Adrenal gland (tissue), 12 donors: ENCODE data around the gene FKBP9. TPM values are rescaled to one million over a fixed set of nuclear protein-coding genes. Genes with fewer than 3 reads are reported as not detected.

ENCODE experiments used
- DNase-seq, 7 donors: peaks; one replicate each; pipeline ENCODE4 v3.0.0-alpha.2; 2019 to 2020
- H3K27ac ChIP-seq, 5 donors: fragments of 200-600 bp; sonication (generic) in 4 of 5; 1 replicate in 3 of 5; 2 replicates in 2 of 5; pipeline versions ENCODE4 v1.5.1 to v1.8.0; 2016 to 2020; ENCODE audit warnings: mild to moderate bottlenecking in 1 of 5
- H3K27me3 ChIP-seq: fragments of 200-600 bp; 2 replicates; pipeline ENCODE4 v1.8.0; 2021
- H3K36me3 ChIP-seq, 2 donors: fragments of 200-600 bp; replicated peaks in 1 of 2; 1 replicate in 1 of 2; 2 replicates in 1 of 2; pipeline versions ENCODE4 v1.5.1 to v1.8.0; 2018 to 2022
- H3K4me1 ChIP-seq, 2 donors: fragments of 200-600 bp; replicated peaks in 1 of 2; 1 replicate in 1 of 2; 2 replicates in 1 of 2; pipeline versions ENCODE4 v1.5.1 to v1.8.0; 2018 to 2021
- H3K4me3 ChIP-seq, 4 donors: fragments of 200-600 bp; sonication (generic) in 3 of 4; one replicate each; pipeline ENCODE4 v1.5.1; 2016 to 2018
- H3K9me3 ChIP-seq, 3 donors: fragments of 200-600 bp; sonication (generic) in 1 of 3; replicated peaks in 1 of 3; 1 replicate in 2 of 3; 2 replicates in 1 of 3; pipeline versions ENCODE4 v1.5.1 to v1.8.0; 2016 to 2021
- POLR2A ChIP-seq, 2 donors: fragments of 450-650 bp; IDR thresholded peaks; one replicate each; pipeline ENCODE4 v1.6.1; 2017; ENCODE audit warnings: antibody characterized with exemption in 2 of 2, mild to moderate bottlenecking in 2 of 2, moderate library complexity in 1 of 2
- WGBS, 4 donors: extraction: QIAGEN DNeasy Blood & Tissue Kit in 2 of 4; methylation state at CpG; one replicate each; pipeline versions ENCODE4 v1.1.5 to v1.1.7; 2013 to 2017; 5-methylcytosine and 5-hydroxymethylcytosine counted together
- intact Hi-C, 2 donors: fragments of 100-400 bp; cut with DNase I; formaldehyde crosslinking; loops; one replicate each; pipeline versions ENCODE4 v1.14.1 to v1.15.0; 2022 to 2023
- polyA plus RNA-seq, 3 donors: library from polyadenylated mRNA; stranded (reverse); fragments of 200-250 nt in 2 of 3; fragments of 350-450 nt in 1 of 3; fragmentation: Illumina TruSeq in 1 of 3; extraction: RNeasy Lipid Tissue Mini Kit (QIAGEN cat#74804) in 1 of 3; gene quantifications; one replicate each; pipeline ENCODE4 v1.2.3, GENCODE V29; 2013 to 2014
- total RNA-seq, 9 donors: library from RNA; depleted of rRNA in 4 of 9; stranded (reverse); fragments of >200 nt in 4 of 9; fragments of 120-200 nt in 1 of 9; fragmentation: NEBNext Ultra II Directional in 1 of 9; extraction: Animal tissue kit (Norgen Biotek cat#: 25700) in 1 of 9; gene quantifications; one replicate each; pipeline versions ENCODE4 v1.1.0 to v1.2.4, GENCODE V29; 2013 to 2023
- TF ChIP-seq, protein P1 (sequence below), 6 experiments: fragments of 450-650 bp in 4 of 6; fragments of 200-600 bp in 2 of 6; sonication (generic) in 1 of 6; IDR thresholded peaks; 1 replicate in 5 of 6; 2 replicates in 1 of 6; pipeline versions ENCODE4 v1.5.1 to v1.8.0; 2016 to 2021; ENCODE audit warnings: antibody characterized with exemption in 6 of 6, mild to moderate bottlenecking in 2 of 6, moderate library complexity in 1 of 6
- donor health status: healthy with polysubstance abuse.
- donor health status: Bipolar disorder and iron deficiency.
- donor health status: DM: yes; HTN: yes; CAD: no.
- donor health status: DM: no; HTN: no; CAD: no.
- donor health status: DM: no; HTN: no; CAD: no.
- donor health status: DM: yes; HTN: yes; CAD: no.

Gene FKBP9
- total and polyA plus RNA-seq, 12 donors, result 26.8 to 299 (median 144) TPM

GRCh38 chr7:32937344-32938174 lies 19.7 kb upstream of the FKBP9 start:
- Histone ChIP-seq H3K4me1 (peaks cover 26 to 44% of the 10 kb centered on the region in 2 donors), H3K4me3 (no peak overlapping the region), H3K36me3 (peaks cover 0 to 8% of the 10 kb centered on the region in 2 donors), H3K9me3 (no peaks in the 10 kb centered on the region), H3K27ac (peak overlapping the region; percentile 36 to 65 (median 48)), H3K27me3 (no peaks in the 10 kb centered on the region)
- peak in 1 of 2 donors; percentile 20 for TF ChIP-seq POLR2A (IDR thresholded peaks at IDR 0.05)
- TF ChIP-seq, protein P1, sequence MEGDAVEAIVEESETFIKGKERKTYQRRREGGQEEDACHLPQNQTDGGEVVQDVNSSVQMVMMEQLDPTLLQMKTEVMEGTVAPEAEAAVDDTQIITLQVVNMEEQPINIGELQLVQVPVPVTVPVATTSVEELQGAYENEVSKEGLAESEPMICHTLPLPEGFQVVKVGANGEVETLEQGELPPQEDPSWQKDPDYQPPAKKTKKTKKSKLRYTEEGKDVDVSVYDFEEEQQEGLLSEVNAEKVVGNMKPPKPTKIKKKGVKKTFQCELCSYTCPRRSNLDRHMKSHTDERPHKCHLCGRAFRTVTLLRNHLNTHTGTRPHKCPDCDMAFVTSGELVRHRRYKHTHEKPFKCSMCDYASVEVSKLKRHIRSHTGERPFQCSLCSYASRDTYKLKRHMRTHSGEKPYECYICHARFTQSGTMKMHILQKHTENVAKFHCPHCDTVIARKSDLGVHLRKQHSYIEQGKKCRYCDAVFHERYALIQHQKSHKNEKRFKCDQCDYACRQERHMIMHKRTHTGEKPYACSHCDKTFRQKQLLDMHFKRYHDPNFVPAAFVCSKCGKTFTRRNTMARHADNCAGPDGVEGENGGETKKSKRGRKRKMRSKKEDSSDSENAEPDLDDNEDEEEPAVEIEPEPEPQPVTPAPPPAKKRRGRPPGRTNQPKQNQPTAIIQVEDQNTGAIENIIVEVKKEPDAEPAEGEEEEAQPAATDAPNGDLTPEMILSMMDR (IDR thresholded peaks at IDR 0.05), result peak in 1 of 6 experiments; percentile 8
- intact Hi-C loops, result no loop called here
- peak; percentile 65 to 86 (median 83) for DNase-seq
- WGBS, 4 donors, result 34 to 39% (median 35%) methylated on average over 8 to 10 of the region's 10 CpGs

DNA sequence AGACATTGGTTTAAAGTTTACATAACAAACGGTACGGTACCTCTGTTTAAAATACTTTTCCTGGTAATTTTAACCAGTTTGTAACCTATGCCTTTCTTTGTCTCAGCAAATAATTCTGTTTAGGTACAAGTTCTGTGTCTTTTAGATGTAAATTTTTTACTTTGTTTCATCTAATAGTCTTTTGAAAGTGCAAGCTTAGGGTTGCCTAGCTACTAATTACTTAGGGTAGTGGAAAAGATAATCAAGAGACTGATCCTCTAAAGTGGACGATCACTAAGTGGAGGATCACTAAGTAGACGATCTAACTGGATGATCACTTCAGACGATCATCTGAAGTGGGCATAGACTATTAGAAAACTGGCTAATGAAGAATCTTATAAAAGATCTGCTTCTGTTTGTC lies 16.1 kb upstream of the FKBP9 start:
- TF ChIP-seq POLR2A (IDR thresholded peaks at IDR 0.05), result no peak
- TF ChIP-seq, protein P1 (IDR thresholded peaks at IDR 0.05), result no peak
- Histone ChIP-seq H3K4me3 (peak overlapping the region in 3 of 4 donors; percentile 15 to 100 (median 66)), H3K27me3 (no peaks in the 10 kb centered on the region), H3K9me3 (no peaks in the 10 kb centered on the region), H3K36me3 (no peaks in the 10 kb centered on the region), H3K27ac (peak overlapping the region in 4 of 5 donors; percentile 95 to 97 (median 96)), H3K4me1 (peaks cover 26 to 47% of the 10 kb centered on the region in 2 donors)
- WGBS, 4 donors, result 28 to 41% (median 36%) methylated on average over 5 of the region's 5 CpGs
- intact Hi-C loops, result loop anchor here in 1 of 2 donors (10.0 kb wide), 1 partner anchor 164 kb away; the partner anchor contains the start of gene RP9
- no peak for DNase-seq

DNA sequence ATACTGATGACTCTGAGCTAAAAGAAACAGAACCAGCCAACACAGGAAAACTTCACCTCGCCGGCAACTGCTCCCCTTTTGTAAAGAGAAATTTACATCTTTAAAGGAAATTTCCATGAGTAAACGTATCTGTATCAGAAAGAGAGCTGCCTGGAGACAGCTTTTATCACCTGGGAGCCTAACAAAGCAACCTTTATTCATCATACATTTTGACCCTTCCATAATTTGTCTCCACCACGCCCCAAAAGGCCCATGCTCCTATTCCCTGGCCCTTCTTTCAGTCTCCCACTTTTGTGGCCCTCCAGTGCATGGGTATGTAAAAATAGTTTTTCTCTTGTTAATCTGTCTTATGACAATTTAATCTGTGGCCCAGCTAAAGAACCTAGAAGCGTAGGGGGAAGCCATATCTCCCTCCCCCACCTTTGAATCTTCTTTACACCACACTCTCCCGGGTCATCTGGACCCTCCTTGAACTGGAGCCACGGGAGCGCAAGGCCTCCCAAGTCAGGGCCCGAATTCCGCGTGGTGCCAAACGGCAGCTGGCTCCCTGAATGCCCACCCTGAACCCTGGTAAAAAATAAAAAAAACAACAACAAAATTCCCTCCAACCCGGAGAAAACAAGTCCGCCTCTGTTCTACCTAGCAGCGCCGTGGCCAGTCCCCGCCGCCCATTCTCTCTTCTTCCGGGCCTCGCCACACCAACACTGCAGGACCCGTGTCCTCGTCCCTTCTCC lies 15.4 kb upstream of the FKBP9 start:
- Histone ChIP-seq H3K4me1 (peaks cover 25 to 44% of the 10 kb centered on the region in 2 donors), H3K36me3 (no peaks in the 10 kb centered on the region), H3K27ac (peak overlapping the region in 4 of 5 donors; percentile 95 to 97 (median 96)), H3K4me3 (peak overlapping the region; percentile 7 to 100 (median 74)), H3K9me3 (no peaks in the 10 kb centered on the region), H3K27me3 (no peaks in the 10 kb centered on the region)
- DNase-seq, result peak in 1 of 7 donors; percentile 33
- 3 to 4% (median 4%) methylated on average over 15 to 22 of the region's 22 CpGs for WGBS, 4 donors
- intact Hi-C loops, result loop anchor here in 1 of 2 donors (10.0 kb wide), 1 partner anchor 163 kb away; the partner anchor contains the start of gene RP9
- TF ChIP-seq, protein P1 (IDR thresholded peaks at IDR 0.05), result no peak
- TF ChIP-seq POLR2A (IDR thresholded peaks at IDR 0.05), result no peak
